Activated CD8-positive, alpha-beta memory T cell treated with anti-CD3 and anti-CD28 coated beads for 4 hours (primary cell): ENCODE measurements around the gene GAPDHS.

Experiments used
- DNase-seq, 2 donors: peaks; one replicate each; pipeline ENCODE4 v3.0.0-alpha.2; 2020; ENCODE audit warnings: low read depth in 2 of 2

Gene GAPDHS

GRCh38 chr19:35557539-35558399 lies 24.5 kb downstream of the GAPDHS start:
- DNase-seq: peak in 1 of 2 donors; percentile 13

GRCh38 chr19:35558400-35559280 lies 25.4 kb downstream of the GAPDHS start:
- DNase-seq: no peak

- no peak for DNase-seq
Measured at GRCh38 chr19:35559281-35559659, 26.0 kb downstream of the GAPDHS start.

GRCh38 chr19:35559781-35560180 lies 26.5 kb downstream of the GAPDHS start:
- DNase-seq: no peak

- no peak for DNase-seq
Measured at GRCh38 chr19:35560271-35560670, 27.0 kb downstream of the GAPDHS start.

GRCh38 chr19:35560677-35561076 lies 27.4 kb downstream of the GAPDHS start:
- no peak for DNase-seq

GRCh38 chr19:35561436-35561835 lies 28.2 kb downstream of the GAPDHS start:
- DNase-seq: no peak

- DNase-seq: no peak
Measured at GRCh38 chr19:35562336-35562735, 29.1 kb downstream of the GAPDHS start.

GRCh38 chr19:35562776-35563175 lies 29.5 kb downstream of the GAPDHS start:
- DNase-seq: no peak

GRCh38 chr19:35563207-35563829 lies 30.1 kb downstream of the GAPDHS start, which contains the start of gene ATP4A:
TSS of gene ATP4A (minus strand) at chr19:35563658. CDS start at chr19:35563629, 29 bp downstream.
- no peak for DNase-seq

GRCh38 chr19:35565016-35565856 lies 32.0 kb downstream of the GAPDHS start:
- no peak for DNase-seq

GRCh38 chr19:35566738-35567137 lies 33.5 kb downstream of the GAPDHS start:
- DNase-seq: no peak

- no peak for DNase-seq
Measured at GRCh38 chr19:35569281-35569781, 36.1 kb downstream of the GAPDHS start.

GRCh38 chr19:35571406-35571965 lies 38.2 kb downstream of the GAPDHS start:
- no peak for DNase-seq

- DNase-seq: no peak
Measured at GRCh38 chr19:35577918-35578317, 44.7 kb downstream of the GAPDHS start.

- DNase-seq: no peak
Measured at GRCh38 chr19:35578707-35579106, 45.5 kb downstream of the GAPDHS start.

GRCh38 chr19:35582760-35583159 lies 49.5 kb downstream of the GAPDHS start:
- DNase-seq: no peak

GRCh38 chr19:35585848-35586247 lies 52.6 kb downstream of the GAPDHS start, which contains the start of gene PMIS2:
TSS of gene PMIS2 (plus strand) at chr19:35586173. CDS start at chr19:35586260, 87 bp downstream.
- DNase-seq: no peak

GRCh38 chr19:35587321-35587720 lies 54.1 kb downstream of the GAPDHS start:
- no peak for DNase-seq

GRCh38 chr19:35590875-35591274 lies 57.6 kb downstream of the GAPDHS start:
- no peak for DNase-seq

GRCh38 chr19:35592226-35592625 lies 59.0 kb downstream of the GAPDHS start:
- no peak for DNase-seq
